ENCODE results near the gene RELA.

DNA sequence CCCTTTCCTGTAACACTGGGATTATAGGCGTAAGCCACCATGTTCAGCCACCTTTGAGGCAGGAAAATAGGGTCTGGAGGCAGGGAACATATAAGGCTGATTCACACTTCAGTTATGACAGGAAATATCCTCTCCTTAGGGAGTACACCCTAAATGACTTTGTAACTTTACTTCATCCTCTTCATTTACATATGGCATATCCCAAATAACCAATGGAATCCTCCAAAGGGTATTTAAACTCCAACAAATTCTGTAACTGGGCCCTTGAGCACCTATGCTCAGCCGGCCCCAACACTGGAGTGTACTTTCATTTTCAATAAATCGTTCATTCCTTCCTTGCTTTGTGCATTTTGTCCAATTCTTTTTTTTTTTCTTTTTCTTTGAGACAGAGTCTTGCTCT is 47.7 kb upstream of the RELA start:
- TF ChIP-seq POLR2AphosphoS5 (IDR thresholded peaks at IDR 0.05; ENCODE audit: low read depth, low read length), result no peak
- no peak for TF ChIP-seq POLR2A (IDR thresholded peaks at IDR 0.05; ENCODE audit: low read depth, low read length)
